Ishikawa (cell line): ENCODE data around the gene ATP1A1.

Experiments used
- CEBPB ChIP-seq: IDR thresholded peaks from 2 replicates; pipeline ENCODE4 v1.6.1; 2012
- CREB1 ChIP-seq: IDR thresholded peaks from 2 replicates; pipeline ENCODE4 v1.6.1; 2012; ENCODE audit warnings: low read depth
- EGR1 ChIP-seq: IDR thresholded peaks from 2 replicates; pipeline ENCODE4 v1.6.1; 2012
- EP300 ChIP-seq: IDR thresholded peaks from 2 replicates; pipeline ENCODE4 v1.6.1; 2012; ENCODE audit warnings: borderline replicate concordance
- FOXM1 ChIP-seq: IDR thresholded peaks from 2 replicates; pipeline ENCODE4 v1.6.1; 2012; ENCODE audit warnings: low read depth, borderline replicate concordance
- NFIC ChIP-seq: IDR thresholded peaks from 2 replicates; pipeline ENCODE4 v1.6.1; 2012
- RAD21 ChIP-seq: IDR thresholded peaks from 2 replicates; pipeline ENCODE4 v1.6.1; 2012; ENCODE audit warnings: low read depth
- TAF1 ChIP-seq: IDR thresholded peaks from 2 replicates; pipeline ENCODE4 v1.6.1; 2012; ENCODE audit warnings: low read depth, mild to moderate bottlenecking
- TCF12 ChIP-seq: IDR thresholded peaks from 2 replicates; pipeline ENCODE4 v1.6.1; 2012; ENCODE audit warnings: low read depth
- TEAD4 ChIP-seq: IDR thresholded peaks from 2 replicates; pipeline ENCODE4 v1.6.1; 2012
- USF1 ChIP-seq: IDR thresholded peaks from 2 replicates; pipeline ENCODE4 v1.6.1; 2012
- YY1 ChIP-seq: IDR thresholded peaks from 2 replicates; pipeline ENCODE4 v1.6.1; 2012; ENCODE audit warnings: low read depth
- ZBTB7A ChIP-seq: IDR thresholded peaks from 2 replicates; pipeline ENCODE4 v1.6.1; 2012; ENCODE audit warnings: low read depth
- TF ChIP-seq, protein P1 (sequence below): IDR thresholded peaks from 2 replicates; pipeline ENCODE4 v1.6.1; 2012; ENCODE audit warnings: low read depth, mild to moderate bottlenecking
- TF ChIP-seq, protein P2 (sequence below): IDR thresholded peaks from 2 replicates; pipeline ENCODE4 v1.6.1; 2012

Gene ATP1A1

GRCh38 chr1:116408193-116408592 lies 35.1 kb downstream of the ATP1A1 start:
- TF ChIP-seq RAD21 (no peak), NFIC (no peak), CEBPB (no peak), EP300 (no peak), USF1 (no peak), TAF1 (no peak), ZBTB7A (no peak), CREB1 (no peak)

GRCh38 chr1:116408803-116409720 lies 36.0 kb downstream of the ATP1A1 start:
- TF ChIP-seq, protein P1, sequence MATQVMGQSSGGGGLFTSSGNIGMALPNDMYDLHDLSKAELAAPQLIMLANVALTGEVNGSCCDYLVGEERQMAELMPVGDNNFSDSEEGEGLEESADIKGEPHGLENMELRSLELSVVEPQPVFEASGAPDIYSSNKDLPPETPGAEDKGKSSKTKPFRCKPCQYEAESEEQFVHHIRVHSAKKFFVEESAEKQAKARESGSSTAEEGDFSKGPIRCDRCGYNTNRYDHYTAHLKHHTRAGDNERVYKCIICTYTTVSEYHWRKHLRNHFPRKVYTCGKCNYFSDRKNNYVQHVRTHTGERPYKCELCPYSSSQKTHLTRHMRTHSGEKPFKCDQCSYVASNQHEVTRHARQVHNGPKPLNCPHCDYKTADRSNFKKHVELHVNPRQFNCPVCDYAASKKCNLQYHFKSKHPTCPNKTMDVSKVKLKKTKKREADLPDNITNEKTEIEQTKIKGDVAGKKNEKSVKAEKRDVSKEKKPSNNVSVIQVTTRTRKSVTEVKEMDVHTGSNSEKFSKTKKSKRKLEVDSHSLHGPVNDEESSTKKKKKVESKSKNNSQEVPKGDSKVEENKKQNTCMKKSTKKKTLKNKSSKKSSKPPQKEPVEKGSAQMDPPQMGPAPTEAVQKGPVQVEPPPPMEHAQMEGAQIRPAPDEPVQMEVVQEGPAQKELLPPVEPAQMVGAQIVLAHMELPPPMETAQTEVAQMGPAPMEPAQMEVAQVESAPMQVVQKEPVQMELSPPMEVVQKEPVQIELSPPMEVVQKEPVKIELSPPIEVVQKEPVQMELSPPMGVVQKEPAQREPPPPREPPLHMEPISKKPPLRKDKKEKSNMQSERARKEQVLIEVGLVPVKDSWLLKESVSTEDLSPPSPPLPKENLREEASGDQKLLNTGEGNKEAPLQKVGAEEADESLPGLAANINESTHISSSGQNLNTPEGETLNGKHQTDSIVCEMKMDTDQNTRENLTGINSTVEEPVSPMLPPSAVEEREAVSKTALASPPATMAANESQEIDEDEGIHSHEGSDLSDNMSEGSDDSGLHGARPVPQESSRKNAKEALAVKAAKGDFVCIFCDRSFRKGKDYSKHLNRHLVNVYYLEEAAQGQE = no peak

DNA sequence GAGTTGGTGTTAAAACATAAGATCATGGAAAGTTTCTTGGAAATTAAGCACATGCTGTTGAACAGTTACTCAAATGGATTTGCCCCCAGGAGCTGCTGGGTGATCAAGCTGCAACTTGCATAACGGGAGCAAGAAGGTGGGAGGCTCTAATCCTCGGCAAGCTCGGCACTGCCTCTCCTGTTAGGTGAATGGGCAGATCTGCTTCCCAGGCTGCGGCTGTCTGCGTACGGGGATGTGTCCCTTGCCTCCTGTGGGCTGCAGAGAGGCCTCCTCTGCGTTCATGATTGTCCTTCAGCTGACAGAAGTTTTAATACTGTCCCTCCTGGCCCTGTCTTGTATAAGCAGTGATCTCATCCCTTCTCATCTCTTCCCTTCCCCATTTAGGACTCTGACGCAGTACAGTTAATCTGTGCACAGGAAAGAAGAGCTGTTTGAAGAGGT lies 36.7 kb downstream of the ATP1A1 start:
- no peak for TF ChIP-seq TEAD4
- TF ChIP-seq EP300 = no peak
- TF ChIP-seq NFIC = no peak
- TF ChIP-seq YY1 = no peak
- TF ChIP-seq TAF1 = no peak
- no peak for TF ChIP-seq USF1
- TF ChIP-seq, protein P1 = no peak
- no peak for TF ChIP-seq CREB1

- no peak for TF ChIP-seq CEBPB
- TF ChIP-seq RAD21 = no peak
- TF ChIP-seq EGR1 = no peak
- TF ChIP-seq, protein P1 = no peak
- no peak for TF ChIP-seq TCF12
- TF ChIP-seq ZBTB7A = no peak
- TF ChIP-seq NFIC = no peak
- TF ChIP-seq TAF1 = no peak
- no peak for TF ChIP-seq YY1
- no peak for TF ChIP-seq FOXM1
- TF ChIP-seq TEAD4 = no peak
- TF ChIP-seq EP300 = no peak
- no peak for TF ChIP-seq CREB1
- TF ChIP-seq, protein P2, sequence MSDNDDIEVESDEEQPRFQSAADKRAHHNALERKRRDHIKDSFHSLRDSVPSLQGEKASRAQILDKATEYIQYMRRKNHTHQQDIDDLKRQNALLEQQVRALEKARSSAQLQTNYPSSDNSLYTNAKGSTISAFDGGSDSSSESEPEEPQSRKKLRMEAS = no peak
- TF ChIP-seq USF1 = no peak
These were observed 38.9 kb downstream of the ATP1A1 start for GRCh38 chr1:116411784-116412479.
